Uterus (tissue), 4 donors: Measurements from ENCODE around the gene SLC44A5. TPM values are rescaled to one million over a fixed set of nuclear protein-coding genes. Genes with fewer than 3 reads are reported as not detected.
A peak's percentile ranks its signal among the peaks of the same experiment; 100 is the strongest.

Experiments used
- DNase-seq, 2 donors: peaks; one replicate each; pipeline ENCODE4 v3.0.0-alpha.2; 2019 to 2020
- H3K27ac ChIP-seq, 2 donors: fragments of 200-600 bp; sonication (generic); 1 replicate in 1 of 2; 2 replicates in 1 of 2; pipeline ENCODE4 v1.5.1; 2016 to 2018
- H3K27me3 ChIP-seq, 2 donors: fragments of 200-600 bp; sonication (generic); one replicate each; pipeline ENCODE4 v1.5.1; 2018 to 2019; ENCODE audit warnings: control low read depth in 1 of 2
- H3K36me3 ChIP-seq, 2 donors: fragments of 200-600 bp; sonication (generic); one replicate each; pipeline ENCODE4 v1.5.1; 2019; ENCODE audit warnings: control low read depth in 1 of 2
- H3K4me1 ChIP-seq, 2 donors: fragments of 200-600 bp; sonication (generic); one replicate each; pipeline ENCODE4 v1.5.1; 2018 to 2019; ENCODE audit warnings: control low read depth in 1 of 2
- H3K4me3 ChIP-seq, 2 donors: fragments of 200-600 bp; sonication (generic); 1 replicate in 1 of 2; 2 replicates in 1 of 2; pipeline ENCODE4 v1.5.1; 2018 to 2019; ENCODE audit warnings: mild to moderate bottlenecking in 1 of 2
- H3K9me3 ChIP-seq, 2 donors: fragments of 200-600 bp; sonication (generic); one replicate each; pipeline ENCODE4 v1.5.1; 2019; ENCODE audit warnings: control low read depth in 1 of 2
- CTCF ChIP-seq, 4 experiments: fragments of 200-600 bp in 2 of 4; fragments of 450-650 bp in 2 of 4; sonication (generic) in 2 of 4; IDR thresholded peaks; one replicate each; pipeline ENCODE4 v1.5.1; 2016 to 2019; ENCODE audit warnings: antibody characterized with exemption in 4 of 4, mild to moderate bottlenecking in 2 of 4, moderate library complexity in 1 of 4
- POLR2A ChIP-seq, 2 donors: fragments of 450-650 bp; IDR thresholded peaks; one replicate each; pipeline ENCODE4 v1.6.1; 2016; ENCODE audit warnings: antibody characterized with exemption in 2 of 2, mild to moderate bottlenecking in 1 of 2, moderate library complexity in 1 of 2
- intact Hi-C: fragments of 100-400 bp; cut with DNase I; formaldehyde crosslinking; loops from one replicate; pipeline ENCODE4 v1.15.1; 2023; ENCODE audit warnings: low total_unique reads
- total RNA-seq, 4 donors: library from RNA; depleted of rRNA in 3 of 4; stranded (reverse); fragments of >200 nt in 3 of 4; gene quantifications; one replicate each; pipeline versions ENCODE4 v1.1.0 to v1.2.4, GENCODE V29; 2014 to 2023
- donor health status: DM: yes; HTN: yes; CAD: no.

Gene SLC44A5
- total RNA-seq, 4 donors from 2014 or later, result 1.6 to 5.5 (median 5.4) TPM; not detected in 1

DNA sequence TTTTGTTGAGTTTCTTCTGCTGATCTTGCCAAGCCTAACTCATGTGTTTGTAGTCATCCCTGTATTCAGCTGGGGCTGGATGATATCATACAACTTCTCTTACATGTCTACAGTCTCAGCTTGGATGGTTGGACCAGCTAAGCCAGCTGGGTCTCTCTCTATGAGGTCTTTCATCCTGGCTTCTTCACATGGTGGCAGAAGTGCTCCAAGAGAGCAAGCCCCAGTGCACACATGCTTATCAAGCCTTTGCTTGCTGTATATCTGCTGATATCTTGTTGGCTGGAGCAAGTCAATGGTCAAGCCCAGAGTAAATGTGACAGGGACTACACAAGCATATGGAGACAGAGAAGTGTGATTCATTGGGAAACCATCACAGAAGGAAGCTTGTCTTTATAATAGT lies 29.2 kb upstream of the SLC44A5 start:
- Histone ChIP-seq H3K27ac (no peak overlapping the region), H3K9me3 (no peaks in the 10 kb centered on the region), H3K4me1 (no peaks in the 10 kb centered on the region), H3K27me3 (no peaks in the 10 kb centered on the region), H3K4me3 (no peak overlapping the region), H3K36me3 (no peaks in the 10 kb centered on the region)
- no peak for DNase-seq
- no peak for TF ChIP-seq POLR2A (IDR thresholded peaks at IDR 0.05)
- TF ChIP-seq CTCF (IDR thresholded peaks at IDR 0.05), result no peak
- intact Hi-C loops, result no loop called here

DNA sequence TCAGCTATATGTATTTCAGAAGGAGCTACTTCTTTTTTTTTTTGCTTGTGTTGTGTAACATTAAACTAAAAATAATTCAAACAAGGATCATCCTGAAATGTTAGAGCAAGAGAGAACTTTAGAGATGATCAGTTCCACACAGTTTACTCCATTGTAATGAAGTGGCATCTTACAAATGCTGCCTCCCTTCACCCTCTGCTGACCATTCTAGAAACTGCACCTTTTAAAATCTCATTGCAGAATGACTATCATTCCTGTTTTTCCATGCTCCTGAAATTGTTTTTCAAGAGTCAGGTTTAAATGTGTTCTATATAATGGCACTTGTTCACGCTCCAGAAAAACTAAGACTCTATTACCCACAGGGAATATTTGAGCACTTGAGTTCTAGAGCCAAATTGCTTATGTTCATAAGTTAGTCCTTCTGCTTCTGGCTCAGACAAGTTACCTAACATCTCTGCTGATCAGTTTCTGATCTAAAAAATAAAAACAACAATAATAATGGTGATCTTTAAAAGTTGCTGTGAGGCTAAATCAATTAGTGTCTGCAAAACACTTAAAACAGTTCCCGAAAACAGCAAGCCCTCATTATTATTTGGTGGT lies 21.5 kb upstream of the SLC44A5 start:
- intact Hi-C loops, result no loop called here
- Histone ChIP-seq H3K36me3 (no peaks in the 10 kb centered on the region), H3K27me3 (no peaks in the 10 kb centered on the region), H3K4me3 (no peak overlapping the region), H3K9me3 (no peaks in the 10 kb centered on the region), H3K27ac (no peak overlapping the region), H3K4me1 (no peaks in the 10 kb centered on the region)
- TF ChIP-seq POLR2A (IDR thresholded peaks at IDR 0.05), result no peak
- TF ChIP-seq CTCF (IDR thresholded peaks at IDR 0.05), result peak; percentile 43 to 51 (median 46)
- no peak for DNase-seq

DNA sequence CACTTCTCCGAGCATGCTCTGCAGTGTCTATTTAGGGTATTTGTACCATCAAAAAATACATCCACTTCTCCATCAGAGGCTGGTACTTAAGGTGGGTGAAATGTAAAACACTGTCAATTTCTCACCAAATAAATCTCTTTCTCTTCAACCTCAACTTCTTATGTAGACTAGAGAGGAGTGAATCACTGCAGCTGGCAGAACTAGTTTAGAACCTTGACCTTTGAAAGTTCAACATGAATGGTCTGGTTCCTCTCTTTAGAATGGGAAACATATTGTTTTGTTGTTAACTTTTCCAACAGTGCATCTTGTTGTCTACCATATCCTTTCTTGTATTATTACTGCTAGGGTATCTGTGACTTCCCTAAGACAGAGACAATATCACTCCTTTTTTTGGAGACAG lies 20.1 kb upstream of the SLC44A5 start:
- H3K27me3 ChIP-seq, result no peaks in the 10 kb centered on the region
- H3K4me3 ChIP-seq, result no peak overlapping the region
- H3K9me3 ChIP-seq, result no peaks in the 10 kb centered on the region
- intact Hi-C loops, result no loop called here
- no peaks in the 10 kb centered on the region for H3K4me1 ChIP-seq
- no peak overlapping the region for H3K27ac ChIP-seq
- DNase-seq, result no peak
- H3K36me3 ChIP-seq, result no peaks in the 10 kb centered on the region
- TF ChIP-seq POLR2A (IDR thresholded peaks at IDR 0.05) (no peak), CTCF (IDR thresholded peaks at IDR 0.05) (no peak)

DNA sequence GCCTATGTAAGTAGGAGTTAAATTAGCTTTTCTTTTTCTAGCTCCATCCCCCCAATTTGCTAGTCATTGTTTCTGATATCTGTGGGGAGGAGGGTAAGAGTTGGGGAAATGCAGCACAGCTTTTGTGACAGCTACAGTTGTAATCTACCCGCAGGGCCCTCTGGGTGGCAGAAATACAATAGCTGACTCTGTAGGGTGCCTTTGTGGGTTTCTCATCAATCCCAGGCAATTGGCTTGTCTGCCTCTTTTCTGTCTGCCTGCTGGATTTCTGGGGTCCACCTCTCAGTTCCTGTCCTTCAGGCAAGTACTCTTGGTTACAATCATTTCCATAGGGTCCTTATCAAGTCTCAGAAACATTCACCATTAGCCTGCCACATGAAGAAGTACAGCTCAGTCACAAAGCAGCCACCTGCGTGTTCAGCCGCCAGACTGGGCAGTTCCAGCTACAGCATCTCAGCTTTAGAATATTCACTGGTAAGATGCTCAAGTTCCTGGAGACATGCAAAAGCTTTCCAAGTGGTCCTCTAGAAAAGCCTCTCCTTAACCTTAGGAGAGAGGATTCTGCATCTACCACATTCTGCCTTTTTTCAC lies 19.2 kb upstream of the SLC44A5 start:
- intact Hi-C loops, result no loop called here
- no peaks in the 10 kb centered on the region for H3K9me3 ChIP-seq
- TF ChIP-seq POLR2A (IDR thresholded peaks at IDR 0.05), result no peak
- no peak for TF ChIP-seq CTCF (IDR thresholded peaks at IDR 0.05)
- no peaks in the 10 kb centered on the region for H3K27me3 ChIP-seq
- no peaks in the 10 kb centered on the region for H3K36me3 ChIP-seq
- no peak for DNase-seq
- no peaks in the 10 kb centered on the region for H3K4me1 ChIP-seq
- H3K4me3 ChIP-seq, result no peak overlapping the region
- H3K27ac ChIP-seq, result no peak overlapping the region

DNA sequence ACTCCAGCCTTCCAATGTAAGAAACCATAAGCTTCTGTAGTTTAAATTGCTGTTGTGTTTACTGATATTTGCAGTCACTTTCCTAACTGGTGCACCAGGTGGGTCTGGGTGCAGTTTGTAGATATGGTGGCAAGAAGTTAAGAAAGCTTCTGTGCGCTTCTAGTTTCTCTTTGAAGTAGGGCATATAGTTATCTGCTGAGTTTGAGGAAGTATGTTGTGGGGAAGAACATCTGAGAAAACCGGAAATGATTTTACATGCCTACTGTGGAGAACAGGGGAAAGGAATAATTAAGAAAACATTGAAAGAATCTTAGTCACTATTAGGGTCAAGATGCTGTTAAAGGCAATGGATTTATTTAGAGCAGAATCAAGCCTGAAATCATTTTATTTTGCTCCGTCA lies 14.9 kb upstream of the SLC44A5 start:
- TF ChIP-seq POLR2A (IDR thresholded peaks at IDR 0.05) (no peak), CTCF (IDR thresholded peaks at IDR 0.05) (no peak)
- no peaks in the 10 kb centered on the region for H3K27me3 ChIP-seq
- no peaks in the 10 kb centered on the region for H3K36me3 ChIP-seq
- H3K4me1 ChIP-seq, result no peaks in the 10 kb centered on the region
- H3K27ac ChIP-seq, result no peak overlapping the region
- DNase-seq, result no peak
- no peaks in the 10 kb centered on the region for H3K9me3 ChIP-seq
- no peak overlapping the region for H3K4me3 ChIP-seq
- intact Hi-C loops, result no loop called here
